Left hindlimb (tissue), 1 donor: ENCODE measurements around the gene PPP1R3E.

Source experiments
- DNase-seq: peaks from one replicate; pipeline ENCODE4 v3.0.0-alpha.2; 2018

Gene PPP1R3E

GRCh38 chr14:23322568-23323517 is 20.2 kb upstream of the PPP1R3E start:
- no peak for DNase-seq

GRCh38 chr14:23321572-23322547 is 19.2 kb upstream of the PPP1R3E start:
- DNase-seq, result peak; percentile 59

- peak; percentile 99 for DNase-seq
Observed at GRCh38 chr14:23320584-23321571, 18.2 kb upstream of the PPP1R3E start, which contains the start of gene PABPN1. TSS of gene PABPN1 (plus strand) at chr14:23321457. CDS start at chr14:23321470, 13 bp downstream.

- DNase-seq, result no peak
Observed at GRCh38 chr14:23319746-23320583, 17.3 kb upstream of the PPP1R3E start.

- no peak for DNase-seq
Observed at GRCh38 chr14:23316300-23316699, 13.6 kb upstream of the PPP1R3E start.

GRCh38 chr14:23310546-23310945 is 7.9 kb upstream of the PPP1R3E start:
- no peak for DNase-seq

- DNase-seq, result no peak
Observed at GRCh38 chr14:23308721-23309445, 6.2 kb upstream of the PPP1R3E start.

GRCh38 chr14:23307687-23308644 is 5.3 kb upstream of the PPP1R3E start:
- no peak for DNase-seq

- no peak for DNase-seq
Observed at GRCh38 chr14:23307146-23307530, 4.5 kb upstream of the PPP1R3E start.

- DNase-seq, result peak; percentile 96
Observed at GRCh38 chr14:23306412-23307145, 3.9 kb upstream of the PPP1R3E start, which contains the start of gene BCL2L2. TSS of gene BCL2L2 (plus strand) at chr14:23306833. CDS start at chr14:23307768, 935 bp downstream.

- no peak for DNase-seq
Observed at GRCh38 chr14:23301969-23302289, 730 bp downstream of the PPP1R3E start.

GRCh38 chr14:23301288-23301968 is 1.2 kb downstream of the PPP1R3E start:
- peak; percentile 99 for DNase-seq

- no peak for DNase-seq
Observed at GRCh38 chr14:23300687-23301223, 1.9 kb downstream of the PPP1R3E start.

- no peak for DNase-seq
Observed at GRCh38 chr14:23299986-23300686, 2.5 kb downstream of the PPP1R3E start.

- DNase-seq, result no peak
Observed at GRCh38 chr14:23299211-23299957, 3.3 kb downstream of the PPP1R3E start.
